Ishikawa (cell line): Measurements from ENCODE around the gene ZNF532.

Source experiments
- EGR1 ChIP-seq: IDR thresholded peaks from 2 replicates; pipeline ENCODE4 v1.6.1; 2012
- MAX ChIP-seq: IDR thresholded peaks from 2 replicates; pipeline ENCODE4 v1.6.1; 2012
- TEAD4 ChIP-seq: IDR thresholded peaks from 2 replicates; pipeline ENCODE4 v1.6.1; 2012
- ZBTB7A ChIP-seq: IDR thresholded peaks from 2 replicates; pipeline ENCODE4 v1.6.1; 2012; ENCODE audit warnings: low read depth
- TF ChIP-seq, protein P1 (sequence below): IDR thresholded peaks from 2 replicates; pipeline ENCODE4 v1.6.1; 2012

DNA sequence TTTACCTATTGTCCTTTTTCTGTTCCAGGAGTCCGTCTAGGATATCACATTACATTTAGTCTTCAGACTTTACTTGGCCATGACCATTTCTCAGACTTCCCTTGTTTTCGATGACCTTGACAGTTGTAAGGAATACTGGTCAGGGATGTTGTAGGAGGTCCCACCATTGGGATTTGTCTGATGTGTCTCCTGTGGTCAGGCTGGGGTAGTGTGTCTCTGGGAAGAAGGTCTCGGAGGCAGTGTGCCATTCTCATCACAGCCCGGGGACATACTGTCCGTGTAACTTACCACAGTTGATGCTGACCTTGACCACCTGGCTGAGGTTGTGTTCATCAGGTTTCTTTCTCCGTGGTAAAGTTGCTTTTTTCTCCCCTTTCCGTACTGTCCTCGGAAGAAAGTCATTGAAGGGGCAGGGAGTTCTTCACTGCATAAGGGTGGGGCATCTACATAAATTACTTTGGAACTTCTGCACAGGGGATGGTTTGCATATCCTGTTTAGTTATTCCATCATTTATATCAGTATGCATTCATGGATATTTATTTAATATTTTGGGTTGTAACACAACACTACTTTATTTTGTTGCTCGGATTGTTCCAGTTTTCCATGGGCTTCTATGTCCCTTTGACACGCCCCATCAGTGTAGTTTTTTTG, 41.2 kb downstream of the ZNF532 start:
- TF ChIP-seq, protein P1, sequence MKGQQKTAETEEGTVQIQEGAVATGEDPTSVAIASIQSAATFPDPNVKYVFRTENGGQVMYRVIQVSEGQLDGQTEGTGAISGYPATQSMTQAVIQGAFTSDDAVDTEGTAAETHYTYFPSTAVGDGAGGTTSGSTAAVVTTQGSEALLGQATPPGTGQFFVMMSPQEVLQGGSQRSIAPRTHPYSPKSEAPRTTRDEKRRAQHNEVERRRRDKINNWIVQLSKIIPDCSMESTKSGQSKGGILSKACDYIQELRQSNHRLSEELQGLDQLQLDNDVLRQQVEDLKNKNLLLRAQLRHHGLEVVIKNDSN: no peak
- TF ChIP-seq EGR1: no peak
- TF ChIP-seq TEAD4: no peak
- no peak for TF ChIP-seq MAX
- no peak for TF ChIP-seq ZBTB7A
